ENCODE data around the gene TREM2.

The TREM2 gene

DNA sequence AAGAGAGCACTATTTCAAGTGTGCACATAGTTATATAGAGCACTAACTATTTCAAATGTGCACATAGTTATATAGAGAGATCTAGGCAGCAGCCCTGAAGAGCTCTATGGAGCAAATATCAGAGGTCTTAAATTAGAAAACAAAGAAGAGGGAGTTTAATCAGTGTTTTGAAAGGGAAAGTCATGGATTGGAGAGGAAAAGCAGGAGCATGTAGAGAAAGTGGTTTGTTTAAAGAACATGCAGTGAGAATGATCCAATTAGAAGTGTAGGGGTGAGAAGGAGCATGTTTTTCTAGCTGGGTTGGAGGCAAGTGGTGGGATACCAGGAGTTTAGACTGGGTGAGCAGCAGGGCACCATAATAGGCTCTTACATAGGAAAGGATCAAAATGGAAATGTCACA, 26.0 kb downstream of the TREM2 start:
- TF ChIP-seq, protein P1, sequence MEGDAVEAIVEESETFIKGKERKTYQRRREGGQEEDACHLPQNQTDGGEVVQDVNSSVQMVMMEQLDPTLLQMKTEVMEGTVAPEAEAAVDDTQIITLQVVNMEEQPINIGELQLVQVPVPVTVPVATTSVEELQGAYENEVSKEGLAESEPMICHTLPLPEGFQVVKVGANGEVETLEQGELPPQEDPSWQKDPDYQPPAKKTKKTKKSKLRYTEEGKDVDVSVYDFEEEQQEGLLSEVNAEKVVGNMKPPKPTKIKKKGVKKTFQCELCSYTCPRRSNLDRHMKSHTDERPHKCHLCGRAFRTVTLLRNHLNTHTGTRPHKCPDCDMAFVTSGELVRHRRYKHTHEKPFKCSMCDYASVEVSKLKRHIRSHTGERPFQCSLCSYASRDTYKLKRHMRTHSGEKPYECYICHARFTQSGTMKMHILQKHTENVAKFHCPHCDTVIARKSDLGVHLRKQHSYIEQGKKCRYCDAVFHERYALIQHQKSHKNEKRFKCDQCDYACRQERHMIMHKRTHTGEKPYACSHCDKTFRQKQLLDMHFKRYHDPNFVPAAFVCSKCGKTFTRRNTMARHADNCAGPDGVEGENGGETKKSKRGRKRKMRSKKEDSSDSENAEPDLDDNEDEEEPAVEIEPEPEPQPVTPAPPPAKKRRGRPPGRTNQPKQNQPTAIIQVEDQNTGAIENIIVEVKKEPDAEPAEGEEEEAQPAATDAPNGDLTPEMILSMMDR (IDR thresholded peaks at IDR 0.05; ENCODE audit: insufficient read depth, low read depth, low read length, missing control alignments), result no peak
- no peak overlapping the region for H3K4me3 ChIP-seq (ENCODE audit: low read length)
- no peak for DNase-seq (ENCODE audit: low read depth)

DNA sequence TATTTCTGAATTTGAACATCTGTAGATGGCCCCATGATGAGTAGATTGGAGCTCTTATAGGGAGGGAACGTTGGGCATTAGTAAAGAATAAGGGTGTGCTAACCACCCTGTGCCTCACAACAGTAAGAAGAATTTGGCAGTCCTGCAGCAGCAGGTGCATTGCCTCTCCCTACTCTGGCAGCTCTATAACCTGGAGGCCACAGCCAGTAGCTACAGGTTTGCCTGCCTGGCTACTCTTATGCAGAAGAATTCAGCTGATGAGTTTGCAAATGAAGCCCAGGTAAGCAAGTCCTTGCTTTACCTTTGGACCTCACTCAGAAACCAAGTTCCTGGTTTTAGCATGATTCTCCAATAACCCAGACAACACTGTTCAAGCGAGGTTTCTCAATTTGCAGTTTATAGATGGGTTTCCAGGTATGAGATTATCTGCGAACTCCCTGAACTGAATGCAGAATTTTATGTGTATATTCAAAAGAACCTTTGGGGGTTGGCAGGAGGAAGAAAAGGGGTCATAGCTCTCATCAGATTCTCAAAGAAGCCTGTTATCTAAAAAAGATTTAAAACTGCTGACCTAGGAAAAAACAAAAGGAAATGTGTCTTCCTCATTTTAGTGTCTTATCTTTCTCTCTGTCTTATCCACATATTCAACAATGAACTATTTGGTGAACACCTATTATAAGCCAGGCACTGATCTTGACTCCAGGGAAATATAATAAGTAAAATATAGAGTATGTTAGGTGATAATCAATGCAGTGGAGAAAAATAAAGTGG, 27.7 kb downstream of the TREM2 start:
- H3K4me3 ChIP-seq (ENCODE audit: low read length), result no peak overlapping the region
- no peak for DNase-seq (ENCODE audit: low read depth)
- TF ChIP-seq, protein P1 (IDR thresholded peaks at IDR 0.05; ENCODE audit: insufficient read depth, low read depth, low read length, missing control alignments), result no peak

DNA sequence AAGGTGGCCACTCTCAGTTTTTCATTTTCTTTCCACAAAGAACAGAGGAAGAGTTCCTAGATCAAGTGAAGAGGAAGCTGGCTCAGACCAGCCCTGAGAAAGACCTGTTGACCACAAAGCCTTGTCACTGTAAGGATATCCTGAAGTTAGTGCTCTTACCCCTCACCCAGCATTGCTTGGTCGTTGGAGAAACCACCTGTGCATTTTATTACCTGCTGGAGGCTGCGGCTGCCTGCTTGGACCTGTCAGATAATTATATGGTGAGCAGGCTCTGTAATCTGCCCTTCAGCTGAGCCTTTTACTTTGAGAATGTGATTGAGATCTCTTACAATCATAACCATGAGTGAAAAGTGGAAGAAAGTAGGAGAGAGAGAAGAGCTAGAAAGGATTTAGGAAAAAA, 30.7 kb downstream of the TREM2 start:
- no peak overlapping the region for H3K4me3 ChIP-seq (ENCODE audit: low read length)
- TF ChIP-seq, protein P1 (IDR thresholded peaks at IDR 0.05; ENCODE audit: insufficient read depth, low read depth, low read length, missing control alignments), result no peak
- DNase-seq (ENCODE audit: low read depth), result peak; percentile 34

DNA sequence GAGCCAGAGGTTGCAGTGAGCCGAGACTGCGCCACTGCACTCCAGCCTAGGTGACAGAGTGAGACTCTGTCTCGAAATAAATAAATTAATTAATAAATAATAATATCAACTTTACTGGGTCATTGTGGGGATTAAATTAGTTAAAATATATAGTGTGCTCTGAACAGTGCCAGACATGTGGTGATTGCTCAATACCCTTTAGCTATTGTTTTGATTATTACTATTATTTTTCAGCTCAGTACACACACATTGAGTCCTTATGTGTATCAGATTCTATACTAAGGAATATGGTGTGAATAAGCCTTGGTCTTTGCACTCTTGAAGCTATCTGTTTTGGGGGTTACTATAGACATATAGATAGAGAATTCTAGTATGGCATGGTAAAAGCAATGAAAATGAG, 37.6 kb downstream of the TREM2 start:
- TF ChIP-seq, protein P1 (IDR thresholded peaks at IDR 0.05; ENCODE audit: insufficient read depth, low read depth, low read length, missing control alignments), result no peak
- H3K4me3 ChIP-seq (ENCODE audit: low read length), result no peak overlapping the region
- DNase-seq (ENCODE audit: low read depth), result no peak

DNA sequence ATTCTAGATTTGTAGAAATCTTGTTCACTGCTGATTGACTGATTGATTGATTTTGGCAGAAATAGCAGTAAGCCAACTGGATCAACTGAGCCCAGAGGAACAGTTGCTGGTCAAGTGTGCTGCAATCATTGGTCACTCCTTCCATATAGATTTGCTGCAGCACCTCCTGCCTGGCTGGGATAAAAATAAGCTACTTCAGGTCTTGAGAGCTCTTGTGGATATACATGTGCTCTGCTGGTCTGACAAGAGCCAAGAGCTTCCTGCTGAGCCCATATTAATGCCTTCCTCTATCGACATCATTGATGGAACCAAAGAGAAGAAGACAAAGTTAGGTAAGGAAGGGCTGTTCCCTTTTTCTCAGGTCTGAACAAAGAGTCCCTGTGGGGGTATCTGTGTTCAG, 40.0 kb downstream of the TREM2 start:
- TF ChIP-seq, protein P1 (IDR thresholded peaks at IDR 0.05; ENCODE audit: insufficient read depth, low read depth, low read length, missing control alignments), result no peak
- no peak for DNase-seq (ENCODE audit: low read depth)

DNA sequence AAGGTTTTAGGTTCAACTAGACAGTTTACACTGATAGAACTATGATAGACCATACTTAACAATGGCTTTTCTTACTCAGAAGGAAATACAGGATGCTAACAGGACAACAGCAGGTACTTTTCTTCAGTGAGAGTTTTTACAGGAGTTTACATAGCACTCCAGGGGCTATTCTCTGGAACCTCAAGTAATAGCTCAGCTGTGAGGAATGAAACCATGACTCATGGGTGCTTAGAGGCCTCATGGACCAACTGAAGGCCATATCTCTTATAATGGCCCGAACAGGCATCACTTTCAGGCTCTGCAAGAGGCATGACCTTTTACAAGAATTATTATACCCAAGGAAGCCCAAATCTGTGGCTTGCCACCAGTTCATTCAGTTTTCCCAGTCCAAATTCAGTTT, 40.5 kb downstream of the TREM2 start:
- TF ChIP-seq, protein P1 (IDR thresholded peaks at IDR 0.05; ENCODE audit: insufficient read depth, low read depth, low read length, missing control alignments), result no peak
- H3K4me3 ChIP-seq (ENCODE audit: low read length), result no peak overlapping the region
- DNase-seq (ENCODE audit: low read depth), result peak; percentile 14

More for the DNA sequence above, 40.0 kb downstream of the TREM2 start:
- H3K4me3 ChIP-seq (ENCODE audit: low read length), result no peak overlapping the region

DNA sequence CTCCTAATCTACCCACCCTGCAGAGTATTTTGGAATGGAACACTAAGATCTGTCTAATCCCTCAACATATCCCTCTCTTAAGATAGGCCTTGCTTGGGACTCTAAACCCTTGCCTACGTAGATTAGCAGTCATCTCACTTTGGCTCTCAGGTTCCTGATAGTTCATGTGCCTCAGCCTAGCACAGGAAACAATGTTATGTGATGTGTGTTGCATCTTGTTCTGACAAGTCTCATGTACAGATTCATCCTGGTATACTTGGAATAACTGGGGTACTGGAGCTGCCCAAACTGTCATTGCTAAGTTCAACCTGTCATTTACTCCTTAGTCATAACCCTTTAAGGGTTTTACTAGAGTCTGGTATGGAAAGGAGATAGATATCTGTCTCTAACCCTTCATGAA, 42.9 kb downstream of the TREM2 start:
- TF ChIP-seq, protein P1 (IDR thresholded peaks at IDR 0.05; ENCODE audit: insufficient read depth, low read depth, low read length, missing control alignments), result no peak
- no peak overlapping the region for H3K4me3 ChIP-seq (ENCODE audit: low read length)

More for the DNA sequence above, 42.9 kb downstream of the TREM2 start:
- peak; percentile 68 for DNase-seq (ENCODE audit: low read depth)

Data from epithelial cell of esophagus (primary cell).